GM12878 (cell line): ENCODE measurements around the gene NELFB. TPM values are rescaled to one million over a fixed set of nuclear protein-coding genes. Genes with fewer than 3 reads are reported as not detected.

Experiments used
- ATAC-seq: fragments of 200-7000 bp; cut with Tn5 transposase; 3 replicates; pipeline ENCODE4 v1.9.1; 2020; ENCODE audit warnings: mild to moderate bottlenecking, moderate library complexity
- BruUV-seq: library from RNA; stranded (reverse); fragments of 400-500 nt; replicated peaks from 2 replicates; lab custom pipeline; 2021; lab: Mats Ljungman, UMichigan
- CTCF ChIA-PET: fragments of 300-600 bp; sonication (Branson Sonifier 250); formaldehyde crosslinking; extraction: SDS; loops from one replicate; lab custom pipeline; 2021; ENCODE audit warnings: inconsistent platforms; lab: Yijun Ruan, JAX
- POLR2A ChIA-PET: fragments of 350-600 bp; formaldehyde crosslinking; extraction: SDS; loops from one replicate; lab custom pipeline; 2021; ENCODE audit warnings: inconsistent platforms; lab: Charles Lee
- RAD21 ChIA-PET: fragments of 300-600 bp; sonication (Branson Sonifier 250); formaldehyde crosslinking; loops from one replicate; lab custom pipeline; 2023; ENCODE audit warnings: antibody characterized with exemption; ENCODE audit not compliant: unreplicated experiment; lab: Charles Lee
- SMC1A ChIA-PET: fragments of 300-600 bp; sonication (Branson Sonifier 250); formaldehyde crosslinking; loops from one replicate; lab custom pipeline; 2023; ENCODE audit not compliant: unreplicated experiment, uncharacterized antibody; lab: Charles Lee
- DNase-seq: peaks from one replicate; pipeline ENCODE4 v3.0.0-alpha.2; 2011; ENCODE audit warnings: low read depth, low spot score
- FAIRE-seq: peaks from 3 replicates; lab custom pipeline; 2011; peaks lifted over from hg19 to GRCh38; lab: Jason Lieb, UNC
- H2AFZ ChIP-seq: 2 replicates; pipeline ENCODE4 v1.6.0; 2011; ENCODE audit warnings: low read depth, low read length, control low read depth; ENCODE audit not compliant: control insufficient read depth
- H3K27ac ChIP-seq: 2 replicates; pipeline ENCODE4 v1.5.1; 2011; ENCODE audit warnings: control low read depth; ENCODE audit not compliant: control insufficient read depth, insufficient read depth
- H3K27me3 ChIP-seq, 2 experiments: replicated peaks in 1 of 2; 2 replicates each; pipeline versions ENCODE4 v1.6.0 to v1.6.1; 2011; ENCODE audit warnings: low read length in 1 of 2; ENCODE audit not compliant: control insufficient read depth in 2 of 2, insufficient read depth in 2 of 2
- H3K36me3 ChIP-seq, 2 experiments: 2 replicates each; pipeline ENCODE4 v1.5.1; 2011; ENCODE audit warnings: low read length in 1 of 2; ENCODE audit not compliant: control insufficient read depth in 2 of 2, insufficient read depth in 2 of 2
- H3K4me1 ChIP-seq: 2 replicates; pipeline ENCODE4 v1.6.1; 2011; ENCODE audit warnings: mild to moderate bottlenecking, low read length, moderate library complexity, mixed read lengths; ENCODE audit not compliant: control insufficient read depth, insufficient read depth
- H3K4me2 ChIP-seq: 2 replicates; pipeline ENCODE4 v1.6.0; 2011; ENCODE audit warnings: control low read depth; ENCODE audit not compliant: control insufficient read depth, insufficient read depth
- H3K4me3 ChIP-seq: fragments of 200-600 bp; sonication (generic); 2 replicates; pipeline ENCODE4 v1.5.1; 2016
- H3K79me2 ChIP-seq: 2 replicates; pipeline ENCODE4 v1.6.0; 2011; ENCODE audit warnings: low read length; ENCODE audit not compliant: control insufficient read depth, insufficient read depth
- H3K9ac ChIP-seq: 2 replicates; pipeline ENCODE4 v1.8.0; 2011; ENCODE audit warnings: low read length, control low read depth, mixed read lengths; ENCODE audit not compliant: control insufficient read depth, insufficient read depth
- H3K9me3 ChIP-seq: replicated peaks from 3 replicates; pipeline ENCODE4 v1.5.1; 2011; ENCODE audit warnings: mild to moderate bottlenecking, low read length; ENCODE audit not compliant: control insufficient read depth, insufficient read depth
- H4K20me1 ChIP-seq: 2 replicates; pipeline ENCODE4 v1.6.0; 2011; ENCODE audit not compliant: control insufficient read depth, insufficient read depth
- ASH2L ChIP-seq: fragments of 300-600, 200-600 bp; sonication (generic); IDR thresholded peaks from 2 replicates; pipeline ENCODE4 v1.6.1; 2017; ENCODE audit warnings: low read depth, mild to moderate bottlenecking, borderline replicate concordance
- ATF2 ChIP-seq: IDR thresholded peaks from 2 replicates; pipeline ENCODE4 v1.6.1; 2012; ENCODE audit warnings: low read length, inconsistent platforms
- ATF7 ChIP-seq: fragments of 450-650 bp; IDR thresholded peaks from 2 replicates; pipeline ENCODE4 v1.6.1; 2016; ENCODE audit warnings: low read depth, mild to moderate bottlenecking
- BACH1 ChIP-seq: fragments of 450-650 bp; IDR thresholded peaks from 2 replicates; pipeline ENCODE4 v1.6.1; 2017; ENCODE audit warnings: mild to moderate bottlenecking, borderline replicate concordance
- JUNB ChIP-seq: IDR thresholded peaks from 2 replicates; pipeline ENCODE4 v1.6.1; 2016; ENCODE audit warnings: antibody characterized with exemption, mild to moderate bottlenecking
- JUND ChIP-seq: IDR thresholded peaks from 2 replicates; pipeline ENCODE4 v1.6.1; 2012; ENCODE audit warnings: low read depth, mild to moderate bottlenecking, low read length, improper control_type of control experiment, moderate library complexity
- MXI1 ChIP-seq: fragments of 150-350 bp; IDR thresholded peaks from 2 replicates; pipeline ENCODE4 v1.6.1; 2011; ENCODE audit warnings: low read depth, mild to moderate bottlenecking, inconsistent platforms, low read length, improper control_type of control experiment
- PBX3 ChIP-seq: IDR thresholded peaks from 2 replicates; pipeline ENCODE4 v1.6.1; 2011; ENCODE audit warnings: mild to moderate bottlenecking, low read depth, low read length, moderate library complexity; ENCODE audit not compliant: insufficient replicate concordance
- PML ChIP-seq: IDR thresholded peaks from 2 replicates; pipeline ENCODE4 v1.6.1; 2012; ENCODE audit warnings: low read length, inconsistent platforms
- RELB ChIP-seq: fragments of 450-650 bp; IDR thresholded peaks from 2 replicates; pipeline ENCODE4 v1.6.1; 2017; ENCODE audit warnings: low read depth, mild to moderate bottlenecking, moderate library complexity
- SIX5 ChIP-seq: IDR thresholded peaks from 2 replicates; pipeline ENCODE4 v1.6.1; 2011; ENCODE audit warnings: mild to moderate bottlenecking, low read depth, low read length, moderate library complexity; ENCODE audit not compliant: severe bottlenecking
- SPI1 ChIP-seq: IDR thresholded peaks from 2 replicates; pipeline ENCODE4 v1.6.1; 2011; ENCODE audit warnings: low read depth, mild to moderate bottlenecking, low read length, moderate library complexity, borderline replicate concordance; ENCODE audit not compliant: insufficient read depth
- YY1 ChIP-seq: IDR thresholded peaks from 2 replicates; pipeline ENCODE4 v1.6.1; 2011; ENCODE audit warnings: low read depth, mild to moderate bottlenecking, low read length
- ZBTB4 ChIP-seq: fragments of 450-650 bp; formaldehyde crosslinking; IDR thresholded peaks from 2 replicates; pipeline ENCODE4 v1.4.0; 2022; ENCODE audit warnings: mild to moderate bottlenecking, moderate library complexity
- ZNF274 ChIP-seq: IDR thresholded peaks from one replicate; pipeline ENCODE4 v1.8.0; 2011; ENCODE audit not compliant: insufficient read length, insufficient read depth
- WGBS: methylation state at CpG from one replicate; pipeline ENCODE4 v1.1.6; 2016; ENCODE audit warnings: low lambda C conversion rate; ENCODE audit not compliant: insufficient replicate concordance, insufficient coverage; ENCODE audit errors: missing lambda C conversion rate; 5-methylcytosine and 5-hydroxymethylcytosine counted together
- in situ Hi-C: fragments of 300-500 bp; cut with MboI; formaldehyde crosslinking; loops from 9 replicates; pipeline ENCODE4 v1.14.3; 2018; ENCODE audit warnings: mixed read lengths
- intact Hi-C: fragments of 100-400 bp; cut with micrococcal nuclease; formaldehyde crosslinking; loops from one replicate; pipeline ENCODE4 v1.14.2; 2022; ENCODE audit not compliant: unreplicated experiment
- polyA plus RNA-seq, 11 experiments: library from polyadenylated mRNA; depleted of rRNA in 4 of 11; unstranded in 6 of 11; stranded (reverse) in 5 of 11; fragments of >200 nt; fragmentation: Nextera tagmentation in 4 of 11; fragmentation: Illumina TruSeq in 1 of 11; extraction: Ambion mirVana in 4 of 11; extraction: Trizol in 1 of 11; gene quantifications; 1 replicate in 1 of 11; 2 replicates in 10 of 11; pipeline versions ENCODE4 v1.2.1 to v1.2.3, GENCODE V29; 2011 to 2016; ENCODE audit warnings: inconsistent platforms in 2 of 11, missing spikeins in 2 of 11, low read depth in 1 of 11
- total RNA-seq, 4 experiments: library from RNA; depleted of rRNA in 3 of 4; stranded (reverse); fragments of >200 nt in 3 of 4; fragmentation: Illumina TruSeq in 1 of 4; extraction: Trizol in 1 of 4; gene quantifications; 2 replicates each; pipeline versions ENCODE4 v1.2.1 to v1.2.3, GENCODE V29; 2013 to 2021

NELFB gene
- total and polyA plus RNA-seq, 10 of the 15 experiments (the other 5 are each of a cell fraction or from before 2014, with no cell fraction given) = 0.19 to 63.4 (median 30.9) TPM

GRCh38 chr9:137293482-137294090 lies 38.5 kb downstream of the NELFB start:
- no peaks in the 10 kb centered on the region for H3K36me3 ChIP-seq
- intact Hi-C loops = loop anchor here (2.0 to 10.0 kb wide), 2 partner anchors 151 to 231 kb away; no protein-coding TSS in a partner anchor
- no peaks in the 10 kb centered on the region for H3K79me2 ChIP-seq
- H3K4me1 ChIP-seq = peaks cover under 1% of the 10 kb centered on the region
- no TSS peak for BruUV-seq
- SMC1A ChIA-PET = interaction anchor here (0.6 kb wide), 1 partner anchor 148 kb away, joined by 3 read pairs; no protein-coding TSS in a partner anchor
- no peak overlapping the region for H3K27ac ChIP-seq
- H4K20me1 ChIP-seq = no peaks in the 10 kb centered on the region
- peaks cover 2% of the 10 kb centered on the region; the same call in 2 of the 3 replicates for H3K9me3 ChIP-seq
- no peak overlapping the region for H3K4me3 ChIP-seq
- H3K4me2 ChIP-seq = no peak overlapping the region
- RAD21 ChIA-PET = interaction anchor here (0.7 kb wide), 1 partner anchor 76 kb away, joined by 7 read pairs; no protein-coding TSS in a partner anchor
- POLR2A ChIA-PET = interaction anchor here (1.4 kb wide), 1 partner anchor 53 kb away, joined by 4 read pairs; the partner anchor contains the start of gene TUBB4B
- no peak for ATAC-seq
- FAIRE-seq = no peak
- H3K27me3 ChIP-seq = no peaks in the 10 kb centered on the region; a peak in 1 of 4 replicates
- in situ Hi-C loops = loop anchor here (5.0 kb wide), 3 partner anchors 114 to 234 kb away; no protein-coding TSS in a partner anchor
- no peak overlapping the region for H3K9ac ChIP-seq
- no peak overlapping the region for H2AFZ ChIP-seq
- 83% methylated on average over 29 of the region's 29 CpGs for WGBS
- CTCF ChIA-PET = interaction anchor here (0.7 kb wide), 1 partner anchor 152 kb away, joined by 5 read pairs; no protein-coding TSS in a partner anchor
- DNase-seq = no peak
- TF ChIP-seq SPI1 (no peak), ATF2 (no peak), PBX3 (no peak), RELB (no peak), SIX5 (no peak), ZNF274 (no peak), JUND (no peak), ASH2L (no peak), ATF7 (no peak), JUNB (no peak), MXI1 (no peak), YY1 (no peak), ZBTB4 (CRISPR knock-in tag) (no peak), PML (no peak), BACH1 (no peak)
